IMR-90 (cell line): ENCODE results near the gene PIP5K1A. TPM values are rescaled to one million over a fixed set of nuclear protein-coding genes. Genes with fewer than 3 reads are reported as not detected.

ENCODE experiments used
- ATAC-seq: fragments of 200-7000 bp; cut with Tn5 transposase; 2 replicates; pipeline ENCODE4 v1.9.1; 2020; ENCODE audit warnings: low read depth, mild to moderate bottlenecking, moderate library complexity
- BruUV-seq: library from RNA; stranded (reverse); fragments of 400-500 nt; replicated peaks from 2 replicates; lab custom pipeline; 2021; lab: Mats Ljungman, UMichigan
- CTCF ChIA-PET: fragments of 300-600 bp; formaldehyde crosslinking; extraction: SDS; loops from one replicate; lab custom pipeline; 2021; ENCODE audit warnings: antibody characterized with exemption; lab: Yijun Ruan, JAX
- POLR2A ChIA-PET: fragments of 300-600 bp; sonication (Branson Sonifier 250); formaldehyde crosslinking; loops from one replicate; lab custom pipeline; 2022; ENCODE audit warnings: antibody characterized with exemption; ENCODE audit not compliant: unreplicated experiment; lab: Charles Lee
- DNase-seq: peaks from one replicate; pipeline ENCODE4 v3.0.0; 2013
- H2AFZ ChIP-seq: replicated peaks from 2 replicates; pipeline ENCODE3; 2013; ENCODE audit warnings: low read length, mild to moderate bottlenecking; ENCODE audit not compliant: poor library complexity
- H2AK5ac ChIP-seq: 2 replicates; pipeline ENCODE4 v1.6.1; 2013; ENCODE audit warnings: low read depth, low read length, inconsistent platforms
- H2AK9ac ChIP-seq: replicated peaks from 2 replicates; pipeline ENCODE3; 2013; ENCODE audit warnings: mild to moderate bottlenecking, low read depth, low read length, moderate library complexity; ENCODE audit not compliant: poor library complexity
- H2BK120ac ChIP-seq: 2 replicates; pipeline ENCODE4 v1.6.1; 2013; ENCODE audit warnings: low read depth, low read length, inconsistent platforms
- H2BK15ac ChIP-seq: 3 replicates; pipeline ENCODE4 v1.6.1; 2013; ENCODE audit warnings: low read depth, low read length, inconsistent platforms
- H2BK20ac ChIP-seq: 2 replicates; pipeline ENCODE4 v1.6.1; 2013; ENCODE audit warnings: low read depth, mild to moderate bottlenecking, inconsistent platforms, low read length, moderate library complexity
- H2BK5ac ChIP-seq: 2 replicates; pipeline ENCODE4 v1.6.1; 2013; ENCODE audit warnings: mild to moderate bottlenecking, low read depth, low read length, inconsistent platforms; ENCODE audit not compliant: poor library complexity, severe bottlenecking
- H3K14ac ChIP-seq: replicated peaks from 2 replicates; pipeline ENCODE4 v1.6.1; 2013; ENCODE audit warnings: low read depth, low read length, inconsistent platforms
- H3K18ac ChIP-seq: 2 replicates; pipeline ENCODE4 v1.6.1; 2013; ENCODE audit warnings: low read depth, low read length, control low read depth
- H3K23ac ChIP-seq: 2 replicates; pipeline ENCODE4 v1.6.1; 2013; ENCODE audit warnings: low read depth, low read length, inconsistent platforms
- H3K27ac ChIP-seq: 2 replicates; pipeline ENCODE4 v1.5.1; 2013; ENCODE audit warnings: mild to moderate bottlenecking, control low read depth, low read length; ENCODE audit not compliant: insufficient read depth
- H3K27me3 ChIP-seq: 2 replicates; pipeline ENCODE4 v1.6.1; 2013; ENCODE audit warnings: low read length; ENCODE audit not compliant: control insufficient read depth, insufficient read depth
- H3K36me3 ChIP-seq: 2 replicates; pipeline ENCODE4 v1.6.1; 2013; ENCODE audit warnings: low read length, mixed read lengths; ENCODE audit not compliant: control insufficient read depth, insufficient read depth
- H3K4ac ChIP-seq: 2 replicates; pipeline ENCODE4 v1.6.1; 2013; ENCODE audit warnings: low read depth, low read length, inconsistent platforms
- H3K4me1 ChIP-seq: 2 replicates; pipeline ENCODE4 v1.6.1; 2013; ENCODE audit warnings: low read length, mixed read lengths; ENCODE audit not compliant: control insufficient read depth, insufficient read depth
- H3K4me2 ChIP-seq: 2 replicates; pipeline ENCODE4 v1.6.1; 2013; ENCODE audit warnings: low read depth, mild to moderate bottlenecking, control low read depth, low read length, moderate library complexity
- H3K4me3 ChIP-seq: 2 replicates; pipeline ENCODE4 v1.5.1; 2013; ENCODE audit warnings: low read depth, mild to moderate bottlenecking, control low read depth, low read length, moderate library complexity; ENCODE audit not compliant: insufficient read depth
- H3K56ac ChIP-seq: 2 replicates; pipeline ENCODE4 v1.6.1; 2013; ENCODE audit warnings: low read length, inconsistent platforms; ENCODE audit not compliant: insufficient read depth; ENCODE audit errors: extremely low read depth
- H3K79me1 ChIP-seq, 2 experiments: 2 replicates each; pipeline ENCODE4 v1.6.1; 2013; ENCODE audit warnings: low read length in 2 of 2, inconsistent platforms in 1 of 2, low read depth in 1 of 2
- H3K9ac ChIP-seq: 2 replicates; pipeline ENCODE4 v1.6.1; 2013; ENCODE audit warnings: low read depth, low read length, control low read depth
- H3K9me1 ChIP-seq: 2 replicates; pipeline ENCODE4 v1.6.1; 2013; ENCODE audit warnings: low read length, inconsistent platforms; ENCODE audit not compliant: insufficient read depth
- H3K9me3 ChIP-seq: 2 replicates; pipeline ENCODE4 v1.6.1; 2013; ENCODE audit warnings: low read length; ENCODE audit not compliant: control insufficient read depth, insufficient read depth
- H4K20me1 ChIP-seq: 2 replicates; pipeline ENCODE4 v1.6.1; 2013; ENCODE audit warnings: low read length, inconsistent platforms; ENCODE audit not compliant: insufficient read depth
- H4K5ac ChIP-seq: 2 replicates; pipeline ENCODE4 v1.6.1; 2013; ENCODE audit warnings: mild to moderate bottlenecking, low read depth, low read length, control low read depth
- H4K8ac ChIP-seq, 2 experiments: 2 replicates each; pipeline ENCODE4 v1.6.1; 2013; ENCODE audit warnings: low read depth in 2 of 2, low read length in 2 of 2, control low read depth in 1 of 2, inconsistent platforms in 1 of 2
- H4K91ac ChIP-seq: 2 replicates; pipeline ENCODE4 v1.6.1; 2013; ENCODE audit warnings: low read depth, low read length, inconsistent platforms; ENCODE audit not compliant: insufficient read depth
- CHD1 ChIP-seq: IDR thresholded peaks from 2 replicates; pipeline ENCODE4 v1.6.1; 2012; ENCODE audit warnings: low read depth, low read length, improper control_type of control experiment
- MAFK ChIP-seq: IDR thresholded peaks from 2 replicates; pipeline ENCODE4 v1.6.1; 2012; ENCODE audit warnings: low read depth, low read length, improper control_type of control experiment
- MAZ ChIP-seq: IDR thresholded peaks from 2 replicates; pipeline ENCODE4 v1.6.1; 2012; ENCODE audit warnings: low read depth, mild to moderate bottlenecking, low read length, improper control_type of control experiment, moderate library complexity, borderline replicate concordance
- POLR2A ChIP-seq: IDR thresholded peaks from 2 replicates; pipeline ENCODE4 v1.6.1; 2012; ENCODE audit warnings: mild to moderate bottlenecking, low read depth, low read length
- RAD21 ChIP-seq: IDR thresholded peaks from 2 replicates; pipeline ENCODE4 v1.6.1; 2012; ENCODE audit warnings: low read length, improper control_type of control experiment
- WGBS, 2 experiments: methylation state at CpG; one replicate each; pipeline versions ENCODE4 v1.1.5 to v1.1.7; 2013; ENCODE audit warnings: missing lambda C conversion rate in 2 of 2; ENCODE audit not compliant: insufficient read length in 1 of 2; ENCODE audit errors: extremely low coverage in 2 of 2; 5-methylcytosine and 5-hydroxymethylcytosine counted together
- dilution Hi-C: fragments of 300-500 bp; cut with HindIII; formaldehyde crosslinking; loops from one replicate; pipeline ENCODE4 v1.14.3; 2018; ENCODE audit warnings: low sequenced_read_pairs; ENCODE audit not compliant: unreplicated experiment
- in situ Hi-C: fragments of 300-500 bp; cut with MboI; formaldehyde crosslinking; loops from 3 replicates; pipeline ENCODE4 v1.14.3; 2019; ENCODE audit warnings: low sequenced_read_pairs, inconsistent platforms, mixed read lengths
- intact Hi-C: fragments of 100-400 bp; cut with micrococcal nuclease; formaldehyde crosslinking; loops from 2 replicates; pipeline ENCODE4 v1.10.0; 2022
- polyA plus RNA-seq, 3 experiments: library from polyadenylated mRNA; depleted of rRNA; stranded (reverse); fragments of >200 nt; gene quantifications; 2 replicates each; pipeline ENCODE4 v1.2.3, GENCODE V29; 2012; ENCODE audit warnings: low replicate concordance in 1 of 3
- total RNA-seq: library from RNA; depleted of rRNA; stranded (reverse); fragments of >200 nt; gene quantifications from 2 replicates; pipeline ENCODE4 v1.2.3, GENCODE V29; 2012
- TF ChIP-seq, protein P1 (sequence below): fragments of 150-350 bp; IDR thresholded peaks from 2 replicates; pipeline ENCODE4 v1.6.1; 2016; ENCODE audit warnings: low read depth, mild to moderate bottlenecking, low read length, moderate library complexity, borderline replicate concordance

PIP5K1A gene
- total and polyA plus RNA-seq, 2 of the 4 experiments (the other 2 are of a cell fraction) = 59.1 to 105 TPM

DNA sequence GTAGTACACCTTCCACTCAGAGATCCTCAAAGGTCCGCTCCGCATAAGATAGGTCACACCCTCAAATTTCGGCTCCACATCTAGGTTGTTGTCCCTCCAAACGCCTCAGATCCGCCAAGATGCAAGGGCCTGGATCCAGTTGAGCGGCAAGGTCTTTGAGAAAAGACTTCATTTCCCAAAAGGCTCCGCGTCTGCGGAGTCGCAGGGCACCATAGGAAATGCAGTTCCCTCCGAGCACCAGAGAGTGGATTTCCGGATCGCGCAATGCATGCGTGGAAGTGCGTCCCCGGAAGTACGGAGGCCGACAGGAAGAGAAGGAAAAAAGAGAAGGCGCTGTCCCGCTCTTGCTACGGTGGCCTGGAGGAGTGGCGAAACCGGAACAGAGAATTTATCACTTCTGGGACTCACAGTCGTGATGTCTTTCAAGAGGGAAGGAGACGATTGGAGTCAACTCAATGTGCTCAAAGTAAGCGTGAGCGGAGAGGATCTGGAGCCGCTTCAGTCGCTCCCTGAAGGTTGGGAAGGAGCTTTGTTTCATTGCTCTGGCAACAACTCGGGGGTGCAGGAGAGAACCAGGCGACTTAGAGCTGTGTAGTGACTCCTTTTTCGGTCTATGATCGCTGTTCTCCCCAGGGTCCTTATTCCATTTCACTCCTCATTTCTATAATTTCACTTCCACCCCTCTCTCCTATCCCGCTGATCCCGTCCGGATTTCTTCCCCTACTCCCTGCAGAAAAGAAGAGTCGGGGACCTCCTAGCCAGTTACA, 32.4 kb upstream of the PIP5K1A start, which contains the start of the genes LYSMD1 and SCNM1 (continued):
- TF ChIP-seq CHD1 = peak; percentile 93; the same call in 1 of the 2 replicates
- no peak for TF ChIP-seq RAD21

DNA sequence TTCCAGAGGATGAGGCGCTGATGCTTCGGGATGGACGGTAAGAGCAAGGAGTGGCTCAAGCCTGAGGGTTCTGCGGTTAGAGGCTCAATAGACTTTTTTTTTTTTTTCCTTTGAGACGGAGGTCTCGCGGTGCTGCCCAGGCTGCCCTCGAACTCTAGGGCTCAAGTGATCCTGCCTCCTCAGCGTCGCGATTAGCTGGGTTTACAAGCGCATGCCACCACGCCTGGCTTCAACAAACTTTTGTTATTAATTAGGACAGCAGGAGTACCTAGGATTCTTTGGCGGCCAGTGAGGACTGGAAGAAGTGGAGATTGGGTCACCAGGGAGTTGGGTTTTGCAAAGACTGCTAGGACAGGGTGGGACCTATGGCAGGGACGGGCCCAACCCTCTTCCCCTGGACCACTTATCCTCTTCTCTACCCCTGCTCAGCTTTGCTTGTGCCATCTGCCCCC, 31.8 kb upstream of the PIP5K1A start:
- peak overlapping the region; percentile 41 to 96; a peak in 3 of 4 replicates for H4K8ac ChIP-seq
- H4K5ac ChIP-seq = peak overlapping the region; percentile 66
- H2BK120ac ChIP-seq = no peak overlapping the region
- intact Hi-C loops (no loop called here), in situ Hi-C loops (no loop called here), dilution Hi-C loops (no loop called here)
- no TSS peak for BruUV-seq
- H3K9me3 ChIP-seq = no peaks in the 10 kb centered on the region
- peaks cover 4% of the 10 kb centered on the region for H3K4me1 ChIP-seq
- WGBS, 2 experiments = 0% methylated on average over 4 of the region's 15 CpGs; no CpG with 5 or more reads in 1 of the 2 experiments
- H2BK5ac ChIP-seq = peak overlapping the region; percentile 75
- no peak overlapping the region for H2BK15ac ChIP-seq
- H3K27ac ChIP-seq = peak overlapping the region; percentile 75
- H3K9ac ChIP-seq = peak overlapping the region; percentile 90
- peak overlapping the region; percentile 83 for H3K4me2 ChIP-seq
- ChIA-PET CTCF (interaction anchor here (0.7 kb wide), 1 partner anchor 67 kb away, joined by 3 read pairs; no protein-coding TSS in a partner anchor), POLR2A (interaction anchor here (0.5 kb wide), 1 partner anchor 109 kb away, joined by 4 read pairs; no protein-coding TSS in a partner anchor)
- DNase-seq (peak; percentile 73), ATAC-seq (peak; percentile 40)
- H3K23ac ChIP-seq = peak overlapping the region; percentile 97
- no peaks in the 10 kb centered on the region for H3K27me3 ChIP-seq
- peak overlapping the region; percentile 44; the same call in 1 of the 2 replicates for H2AK5ac ChIP-seq
- H3K36me3 ChIP-seq = peaks cover 25% of the 10 kb centered on the region
- H2BK20ac ChIP-seq = no peak overlapping the region
- peak overlapping the region; percentile 61 for H4K91ac ChIP-seq
- TF ChIP-seq MAFK (no peak), POLR2A (no peak; the same call in none of the 2 replicates), MAZ (no peak), RAD21 (no peak), CHD1 (no peak)
- TF ChIP-seq, protein P1, sequence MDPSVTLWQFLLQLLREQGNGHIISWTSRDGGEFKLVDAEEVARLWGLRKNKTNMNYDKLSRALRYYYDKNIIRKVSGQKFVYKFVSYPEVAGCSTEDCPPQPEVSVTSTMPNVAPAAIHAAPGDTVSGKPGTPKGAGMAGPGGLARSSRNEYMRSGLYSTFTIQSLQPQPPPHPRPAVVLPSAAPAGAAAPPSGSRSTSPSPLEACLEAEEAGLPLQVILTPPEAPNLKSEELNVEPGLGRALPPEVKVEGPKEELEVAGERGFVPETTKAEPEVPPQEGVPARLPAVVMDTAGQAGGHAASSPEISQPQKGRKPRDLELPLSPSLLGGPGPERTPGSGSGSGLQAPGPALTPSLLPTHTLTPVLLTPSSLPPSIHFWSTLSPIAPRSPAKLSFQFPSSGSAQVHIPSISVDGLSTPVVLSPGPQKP = no peak
- H3K56ac ChIP-seq = peak overlapping the region; percentile 87
- peak overlapping the region; percentile 93 for H3K14ac ChIP-seq
- peak overlapping the region; percentile 94 for H2AFZ ChIP-seq
- H3K79me1 ChIP-seq = peaks cover 10 to 43% of the 10 kb centered on the region in 2 experiments
- H3K9me1 ChIP-seq = peaks cover 3% of the 10 kb centered on the region; the same call in 1 of the 2 replicates
- peak overlapping the region; percentile 65 for H3K4me3 ChIP-seq
- H4K20me1 ChIP-seq = no peaks in the 10 kb centered on the region
- H3K4ac ChIP-seq = peak overlapping the region; percentile 87
- no peak overlapping the region for H3K18ac ChIP-seq
- peak overlapping the region; percentile 59 for H2AK9ac ChIP-seq
